Islet of Langerhans (tissue), 1 donor: Measurements from ENCODE around the gene CCM2.

Experiments used
- FAIRE-seq: peaks from one replicate; lab custom pipeline; 2011; peaks lifted over from hg19 to GRCh38; lab: Jason Lieb, UNC

Gene CCM2

GRCh38 chr7:45082831-45083331 lies 82.9 kb downstream of the CCM2 start:
- FAIRE-seq, result no peak

DNA sequence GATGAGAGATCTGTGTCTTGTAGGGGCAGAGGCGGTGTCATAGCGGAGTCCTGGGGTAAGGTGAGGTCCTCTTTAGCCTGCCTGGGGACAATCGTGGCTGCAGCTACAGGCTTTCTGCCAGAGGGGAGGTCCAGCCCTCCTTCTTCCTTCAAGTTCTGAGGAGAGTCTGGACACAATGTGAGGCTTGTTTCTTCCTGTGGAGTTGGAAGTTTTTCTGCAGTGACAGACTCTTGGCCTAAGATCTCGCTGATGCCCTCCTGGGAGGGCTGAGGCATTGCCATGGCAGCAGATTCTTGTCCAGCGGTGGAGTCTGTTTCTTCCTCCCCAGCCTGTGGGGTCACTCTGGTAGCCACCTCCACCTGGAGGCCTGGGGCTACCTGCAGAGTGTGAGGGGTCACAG lies 84.3 kb downstream of the CCM2 start:
- no peak for FAIRE-seq

GRCh38 chr7:45084901-45085618 lies 85.1 kb downstream of the CCM2 start:
- no peak for FAIRE-seq

GRCh38 chr7:45085619-45086200 lies 85.7 kb downstream of the CCM2 start:
- FAIRE-seq, result no peak

- no peak for FAIRE-seq
Measured at GRCh38 chr7:45086331-45087065, 86.5 kb downstream of the CCM2 start.

- no peak for FAIRE-seq
Measured at GRCh38 chr7:45087301-45088145, 87.5 kb downstream of the CCM2 start.

DNA sequence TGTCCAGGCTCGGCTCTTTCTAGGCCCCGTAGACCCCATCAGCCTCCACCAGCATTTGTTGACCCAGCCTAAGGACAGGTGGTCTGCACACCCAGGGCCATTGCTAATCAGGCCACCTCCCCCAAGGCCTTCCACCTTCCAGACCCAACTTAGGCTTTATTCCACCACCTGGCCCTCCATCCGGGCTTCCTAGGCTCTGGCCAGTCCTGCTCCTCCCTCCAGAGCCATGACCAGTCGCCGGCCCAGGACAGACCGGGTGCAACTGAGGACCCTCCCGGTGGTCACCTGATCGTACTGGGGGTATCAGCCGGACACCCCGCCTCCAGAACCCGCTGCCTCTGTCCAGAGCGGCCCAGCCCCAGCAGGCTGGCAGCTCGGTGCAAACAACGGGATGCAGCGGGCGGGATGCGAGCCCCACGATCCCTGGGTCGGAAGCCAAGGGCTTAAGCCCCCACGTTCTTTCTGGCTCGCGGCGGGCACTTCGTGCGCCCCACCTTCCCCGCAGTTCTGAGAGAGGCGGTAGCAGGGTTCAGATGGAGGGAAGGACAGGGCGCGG lies 88.2 kb downstream of the CCM2 start:
- no peak for FAIRE-seq

DNA sequence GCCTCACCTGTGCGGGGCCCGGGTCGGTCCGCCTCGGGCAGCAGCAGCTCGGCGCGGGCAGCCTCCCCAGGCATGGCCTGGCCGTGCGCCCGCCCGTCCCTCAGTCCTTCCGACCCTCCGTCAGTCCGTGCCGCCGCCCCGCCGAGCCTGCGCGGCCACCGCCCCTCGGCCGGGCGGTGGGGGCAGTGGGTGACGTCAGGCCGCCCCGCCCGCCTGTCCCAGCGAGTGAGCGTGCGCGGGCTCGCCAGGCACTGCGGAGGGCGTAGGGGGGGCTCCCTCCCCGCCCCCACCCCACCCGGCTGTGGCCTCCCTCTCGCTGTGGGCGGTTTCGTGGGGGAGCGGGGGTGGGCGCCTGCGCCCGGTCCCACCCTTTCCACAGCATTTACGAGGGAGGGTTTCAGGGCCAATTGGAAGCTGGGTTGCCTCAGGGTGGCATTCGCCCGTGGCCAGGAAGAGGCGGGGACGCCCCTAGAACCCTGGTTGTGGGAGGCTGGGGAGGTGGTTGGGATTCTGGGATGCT lies 88.9 kb downstream of the CCM2 start, which contains the start of gene NACAD:
NACAD (minus strand) TSS at position 149 of the 520 bp plus-strand sequence; CDS start at position 74, 75 bp downstream.
- FAIRE-seq, result no peak

DNA sequence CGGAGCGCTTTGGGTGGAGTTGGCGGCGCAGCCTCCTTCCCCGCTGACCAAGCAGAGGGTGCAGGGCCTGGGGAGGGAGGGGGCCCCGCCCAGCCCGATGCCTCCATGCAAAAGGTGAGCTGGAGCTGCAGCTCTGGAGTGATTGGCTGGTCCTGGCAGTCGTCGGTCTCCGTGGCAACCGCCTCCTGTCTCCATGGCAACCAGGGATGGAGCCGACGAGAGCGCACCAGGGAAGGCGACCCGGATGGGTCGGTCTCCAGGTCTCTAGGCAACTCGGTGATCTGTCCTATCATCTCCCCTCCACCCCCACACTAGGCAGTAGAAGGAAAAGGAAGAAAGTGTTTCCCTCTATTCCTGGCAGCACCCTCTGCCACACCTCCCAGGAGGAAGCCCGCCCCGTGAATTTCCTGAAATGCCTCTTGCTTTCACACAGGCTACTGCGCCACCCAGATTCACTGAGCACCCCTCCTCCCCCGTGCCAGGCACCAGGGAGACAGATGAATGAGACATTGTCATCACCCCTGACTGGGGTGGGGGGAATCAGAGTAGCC lies 89.4 kb downstream of the CCM2 start:
- no peak for FAIRE-seq

DNA sequence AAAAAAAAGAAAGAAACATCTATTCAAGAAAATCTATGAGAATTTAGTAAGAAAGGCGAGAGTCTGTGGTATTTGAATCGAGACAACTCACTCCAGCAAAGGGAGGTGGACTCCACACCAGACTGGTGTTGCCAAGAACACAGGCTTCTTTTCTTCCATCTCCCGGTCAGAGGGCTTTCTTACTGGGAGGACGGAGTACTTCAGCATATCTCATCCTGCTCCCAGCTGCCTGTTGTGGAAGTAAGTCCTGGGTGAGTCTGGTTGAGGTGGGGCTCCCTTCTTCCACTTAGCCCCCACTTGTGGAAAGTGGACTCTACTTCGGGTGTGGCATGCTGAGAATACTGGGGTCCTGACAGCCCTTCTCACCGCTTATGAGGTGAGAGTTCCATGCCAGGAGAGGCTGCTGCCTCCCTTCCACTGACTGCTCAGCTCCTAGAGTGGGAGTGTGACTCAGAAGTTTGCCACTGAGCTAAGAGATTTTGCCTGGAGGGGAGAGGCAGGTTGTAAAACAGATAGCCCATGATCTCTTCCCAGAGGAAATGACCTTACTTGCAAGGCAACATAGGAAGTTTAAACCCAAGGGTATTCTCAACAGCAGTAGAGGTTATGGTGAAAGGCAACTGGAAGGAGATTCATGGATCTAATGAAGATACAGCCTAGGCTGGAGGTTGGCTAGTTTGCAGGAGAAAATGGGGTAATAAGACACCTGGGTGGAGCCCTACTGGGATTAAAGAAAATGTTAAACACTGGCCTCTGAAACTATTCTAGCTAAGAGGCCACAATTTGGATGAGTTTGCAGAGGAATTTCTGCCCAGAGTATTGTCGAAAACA lies 92.3 kb downstream of the CCM2 start:
- no peak for FAIRE-seq

GRCh38 chr7:45092931-45093235 lies 92.9 kb downstream of the CCM2 start:
- no peak for FAIRE-seq

- no peak for FAIRE-seq
Measured at GRCh38 chr7:45098983-45099839, 99.2 kb downstream of the CCM2 start.

DNA sequence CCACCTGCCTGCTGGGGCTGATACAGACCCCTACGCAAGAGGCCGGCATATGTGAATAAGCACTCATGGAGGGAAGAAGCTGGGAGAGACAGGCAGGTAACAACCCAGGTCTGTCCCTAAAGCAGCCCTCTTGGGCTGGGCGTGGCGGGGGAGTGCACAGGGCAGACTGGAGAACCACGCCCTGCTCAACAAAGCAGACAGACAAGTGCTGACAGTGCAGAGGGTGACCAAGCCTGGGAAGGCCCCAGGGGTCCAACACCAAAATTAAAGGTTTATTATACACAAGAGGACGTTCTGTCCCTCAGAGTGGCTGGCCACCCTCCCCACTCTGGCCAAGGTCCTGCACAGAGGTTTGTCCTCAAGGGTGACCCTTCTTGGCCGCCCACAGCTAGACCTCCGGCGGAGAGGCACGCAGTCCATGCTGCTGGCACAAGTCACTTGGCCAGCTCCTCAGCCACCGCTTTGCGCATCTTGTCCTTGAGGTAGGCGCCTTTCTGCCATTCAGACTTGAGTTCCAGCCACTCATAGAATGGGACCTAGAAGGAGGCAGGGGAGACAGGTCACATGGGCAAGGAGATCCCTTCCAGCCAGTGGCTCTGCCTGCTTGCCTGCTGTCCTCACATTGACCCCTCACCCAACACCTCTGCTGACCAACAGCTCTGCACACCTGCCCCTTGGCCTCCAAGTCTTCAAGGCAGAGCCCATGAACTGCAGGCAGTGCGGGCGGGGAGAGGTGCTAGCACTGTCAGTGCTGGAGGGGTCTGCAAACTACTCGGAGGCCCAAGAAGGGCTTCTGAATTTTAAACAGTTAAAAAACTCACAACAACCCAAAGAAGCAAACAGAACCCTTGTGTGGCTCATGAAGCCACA lies 100.1 kb downstream of the CCM2 start:
- FAIRE-seq, result no peak

- no peak for FAIRE-seq
Measured at GRCh38 chr7:45100761-45101480, 100.9 kb downstream of the CCM2 start.

- no peak for FAIRE-seq
Measured at GRCh38 chr7:45101748-45102147, 101.7 kb downstream of the CCM2 start.

- no peak for FAIRE-seq
Measured at GRCh38 chr7:45102785-45103712, 103.0 kb downstream of the CCM2 start.
